GM23338 (cell line): ENCODE data around the gene TARS3. TPM values are rescaled to one million over a fixed set of nuclear protein-coding genes. Genes with fewer than 3 reads are reported as not detected.

Experiments
- ATAC-seq: fragments of 200-7000 bp; cut with Tn5 transposase; 3 replicates; pipeline ENCODE4 v1.9.1; 2020
- DNase-seq: peaks from one replicate; pipeline ENCODE4 v3.0.0-alpha.2; 2015; ENCODE audit warnings: low spot score
- H2AFZ ChIP-seq: fragments of 200-600 bp; sonication (generic); 2 replicates; pipeline ENCODE4 v1.8.0; 2016; ENCODE audit warnings: antibody characterized with exemption, mild to moderate bottlenecking, moderate library complexity
- H3F3A ChIP-seq: fragments of 200-600 bp; sonication (generic); replicated peaks from 2 replicates; pipeline ENCODE4 v1.8.0; 2017; ENCODE audit warnings: antibody characterized with exemption, mixed run types, low read depth
- H3K27ac ChIP-seq: fragments of 200-600 bp; sonication (generic); 2 replicates; pipeline ENCODE4 v1.6.1; 2016; ENCODE audit warnings: low read depth
- H3K27me3 ChIP-seq: fragments of 200-600 bp; sonication (generic); 2 replicates; pipeline ENCODE4 v1.8.0; 2016; ENCODE audit warnings: mild to moderate bottlenecking, mixed run types, moderate library complexity; ENCODE audit not compliant: insufficient read depth
- H3K36me3 ChIP-seq: fragments of 200-600 bp; sonication (generic); 2 replicates; pipeline ENCODE4 v1.8.0; 2016; ENCODE audit warnings: mild to moderate bottlenecking; ENCODE audit not compliant: insufficient read depth
- H3K4me1 ChIP-seq: fragments of 200-600 bp; sonication (generic); 2 replicates; pipeline ENCODE4 v1.8.0; 2016; ENCODE audit warnings: mild to moderate bottlenecking, moderate library complexity; ENCODE audit not compliant: insufficient read depth
- H3K4me2 ChIP-seq: fragments of 200-600 bp; sonication (generic); 2 replicates; pipeline ENCODE4 v1.7.1; 2017; ENCODE audit warnings: mixed run types
- H3K4me3 ChIP-seq: fragments of 200-600 bp; sonication (generic); 2 replicates; pipeline ENCODE4 v1.6.1; 2016; ENCODE audit warnings: mixed run types
- H3K79me2 ChIP-seq: fragments of 200-600 bp; sonication (generic); replicated peaks from 2 replicates; pipeline ENCODE4 v1.8.0; 2017; ENCODE audit warnings: mild to moderate bottlenecking; ENCODE audit not compliant: insufficient read depth
- H3K9me2 ChIP-seq: fragments of 200-600 bp; sonication (generic); 2 replicates; pipeline ENCODE4 v1.8.0; 2017; ENCODE audit not compliant: insufficient read depth
- H4K20me1 ChIP-seq: fragments of 200-600 bp; sonication (generic); replicated peaks from 2 replicates; pipeline ENCODE4 v1.8.0; 2017; ENCODE audit warnings: mild to moderate bottlenecking; ENCODE audit not compliant: insufficient read depth
- H3K27ac Mint-ChIP-seq: 2 replicates; pipeline ENCODE4 v1.8.0; 2020; ENCODE audit warnings: inconsistent platforms, mild to moderate bottlenecking, moderate library complexity, mixed read lengths
- H3K27me3 Mint-ChIP-seq: 3 replicates; pipeline ENCODE4 v1.8.0; 2022; ENCODE audit warnings: low read depth, mild to moderate bottlenecking, moderate library complexity, mixed read lengths, inconsistent platforms; ENCODE audit not compliant: insufficient read depth, poor library complexity
- H3K36me3 Mint-ChIP-seq: 3 replicates; pipeline ENCODE4 v1.8.0; 2021; ENCODE audit warnings: low read depth, mild to moderate bottlenecking, inconsistent platforms, moderate library complexity, mixed read lengths
- H3K4me1 Mint-ChIP-seq: 3 replicates; pipeline ENCODE4 v1.8.0; 2020; ENCODE audit warnings: mild to moderate bottlenecking, inconsistent platforms, mixed read lengths
- H3K4me3 Mint-ChIP-seq: 3 replicates; pipeline ENCODE4 v1.8.0; 2021; ENCODE audit warnings: moderate library complexity, mild to moderate bottlenecking, inconsistent platforms, mixed read lengths
- H3K9me3 Mint-ChIP-seq: 3 replicates; pipeline ENCODE4 v1.8.0; 2020; ENCODE audit warnings: moderate library complexity, mild to moderate bottlenecking, inconsistent platforms, mixed read lengths
- EZH2 ChIP-seq: fragments of 200-600 bp; sonication (generic); IDR thresholded peaks from one replicate; pipeline ENCODE4 v1.8.0; 2017; ENCODE audit warnings: antibody characterized with exemption, mild to moderate bottlenecking, low read depth; ENCODE audit not compliant: unreplicated experiment
- POLR2AphosphoS5 ChIP-seq: IDR thresholded peaks from 2 replicates; pipeline ENCODE4 v1.6.1; 2016; ENCODE audit warnings: antibody characterized with exemption, low read depth
- polyA plus RNA-seq: library from polyadenylated mRNA; unstranded; fragments of >200 nt; fragmentation: Nextera tagmentation; extraction: Ambion mirVana; gene quantifications from 2 replicates; pipeline ENCODE4 v1.2.1, GENCODE V29; 2016
- total RNA-seq: library from RNA; depleted of rRNA; stranded (reverse); fragments of >200 nt; shearing (Covaris generic); gene quantifications from 2 replicates; pipeline ENCODE4 v1.2.3, GENCODE V29; 2014
- TF ChIP-seq, protein P1 (sequence below): fragments of 250-450 bp; sonication (Bioruptor Pico); IDR thresholded peaks from 2 replicates; pipeline ENCODE4 v1.5.0; 2020; ENCODE audit warnings: mild to moderate bottlenecking, moderate library complexity
- TF ChIP-seq, protein P2 (sequence below), 2 experiments: fragments of 200-600 bp in 1 of 2; sonication (generic) in 1 of 2; conservative IDR thresholded peaks; 2 replicates each; pipeline versions ENCODE4 v1.5.1 to v1.6.1; 2016 to 2017; ENCODE audit warnings: antibody characterized with exemption in 2 of 2, low read depth in 2 of 2, mild to moderate bottlenecking in 2 of 2, moderate library complexity in 1 of 2

TARS3 gene
- total and polyA plus RNA-seq, 2 experiments from 2014 or later = 13.0 to 15.4 TPM

GRCh38 chr15:101623367-101624304 is 100.6 kb downstream of the TARS3 start:
- no peak for TF ChIP-seq POLR2AphosphoS5
- TF ChIP-seq, protein P1, sequence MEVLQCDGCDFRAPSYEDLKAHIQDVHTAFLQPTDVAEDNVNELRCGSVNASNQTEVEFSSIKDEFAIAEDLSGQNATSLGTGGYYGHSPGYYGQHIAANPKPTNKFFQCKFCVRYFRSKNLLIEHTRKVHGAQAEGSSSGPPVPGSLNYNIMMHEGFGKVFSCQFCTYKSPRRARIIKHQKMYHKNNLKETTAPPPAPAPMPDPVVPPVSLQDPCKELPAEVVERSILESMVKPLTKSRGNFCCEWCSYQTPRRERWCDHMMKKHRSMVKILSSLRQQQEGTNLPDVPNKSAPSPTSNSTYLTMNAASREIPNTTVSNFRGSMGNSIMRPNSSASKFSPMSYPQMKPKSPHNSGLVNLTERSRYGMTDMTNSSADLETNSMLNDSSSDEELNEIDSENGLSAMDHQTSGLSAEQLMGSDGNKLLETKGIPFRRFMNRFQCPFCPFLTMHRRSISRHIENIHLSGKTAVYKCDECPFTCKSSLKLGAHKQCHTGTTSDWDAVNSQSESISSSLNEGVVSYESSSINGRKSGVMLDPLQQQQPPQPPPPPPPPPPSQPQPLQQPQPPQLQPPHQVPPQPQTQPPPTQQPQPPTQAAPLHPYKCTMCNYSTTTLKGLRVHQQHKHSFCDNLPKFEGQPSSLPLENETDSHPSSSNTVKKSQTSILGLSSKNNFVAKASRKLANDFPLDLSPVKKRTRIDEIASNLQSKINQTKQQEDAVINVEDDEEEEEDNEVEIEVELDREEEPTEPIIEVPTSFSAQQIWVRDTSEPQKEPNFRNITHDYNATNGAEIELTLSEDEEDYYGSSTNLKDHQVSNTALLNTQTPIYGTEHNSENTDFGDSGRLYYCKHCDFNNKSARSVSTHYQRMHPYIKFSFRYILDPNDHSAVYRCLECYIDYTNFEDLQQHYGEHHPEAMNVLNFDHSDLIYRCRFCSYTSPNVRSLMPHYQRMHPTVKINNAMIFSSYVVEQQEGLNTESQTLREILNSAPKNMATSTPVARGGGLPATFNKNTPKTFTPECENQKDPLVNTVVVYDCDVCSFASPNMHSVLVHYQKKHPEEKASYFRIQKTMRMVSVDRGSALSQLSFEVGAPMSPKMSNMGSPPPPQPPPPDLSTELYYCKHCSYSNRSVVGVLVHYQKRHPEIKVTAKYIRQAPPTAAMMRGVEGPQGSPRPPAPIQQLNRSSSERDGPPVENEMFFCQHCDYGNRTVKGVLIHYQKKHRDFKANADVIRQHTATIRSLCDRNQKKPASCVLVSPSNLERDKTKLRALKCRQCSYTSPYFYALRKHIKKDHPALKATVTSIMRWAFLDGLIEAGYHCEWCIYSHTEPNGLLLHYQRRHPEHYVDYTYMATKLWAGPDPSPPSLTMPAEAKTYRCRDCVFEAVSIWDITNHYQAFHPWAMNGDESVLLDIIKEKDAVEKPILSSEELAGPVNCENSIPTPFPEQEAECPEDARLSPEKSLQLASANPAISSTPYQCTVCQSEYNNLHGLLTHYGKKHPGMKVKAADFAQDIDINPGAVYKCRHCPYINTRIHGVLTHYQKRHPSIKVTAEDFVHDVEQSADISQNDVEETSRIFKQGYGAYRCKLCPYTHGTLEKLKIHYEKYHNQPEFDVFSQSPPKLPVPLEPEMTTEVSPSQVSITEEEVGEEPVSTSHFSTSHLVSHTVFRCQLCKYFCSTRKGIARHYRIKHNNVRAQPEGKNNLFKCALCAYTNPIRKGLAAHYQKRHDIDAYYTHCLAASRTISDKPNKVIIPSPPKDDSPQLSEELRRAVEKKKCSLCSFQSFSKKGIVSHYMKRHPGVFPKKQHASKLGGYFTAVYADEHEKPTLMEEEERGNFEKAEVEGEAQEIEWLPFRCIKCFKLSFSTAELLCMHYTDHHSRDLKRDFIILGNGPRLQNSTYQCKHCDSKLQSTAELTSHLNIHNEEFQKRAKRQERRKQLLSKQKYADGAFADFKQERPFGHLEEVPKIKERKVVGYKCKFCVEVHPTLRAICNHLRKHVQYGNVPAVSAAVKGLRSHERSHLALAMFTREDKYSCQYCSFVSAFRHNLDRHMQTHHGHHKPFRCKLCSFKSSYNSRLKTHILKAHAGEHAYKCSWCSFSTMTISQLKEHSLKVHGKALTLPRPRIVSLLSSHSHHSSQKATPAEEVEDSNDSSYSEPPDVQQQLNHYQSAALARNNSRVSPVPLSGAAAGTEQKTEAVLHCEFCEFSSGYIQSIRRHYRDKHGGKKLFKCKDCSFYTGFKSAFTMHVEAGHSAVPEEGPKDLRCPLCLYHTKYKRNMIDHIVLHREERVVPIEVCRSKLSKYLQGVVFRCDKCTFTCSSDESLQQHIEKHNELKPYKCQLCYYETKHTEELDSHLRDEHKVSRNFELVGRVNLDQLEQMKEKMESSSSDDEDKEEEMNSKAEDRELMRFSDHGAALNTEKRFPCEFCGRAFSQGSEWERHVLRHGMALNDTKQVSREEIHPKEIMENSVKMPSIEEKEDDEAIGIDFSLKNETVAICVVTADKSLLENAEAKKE (CRISPR knock-in tag) = no peak
- H3K9me3 Mint-ChIP-seq = peaks cover 21% of the 10 kb centered on the region

DNA sequence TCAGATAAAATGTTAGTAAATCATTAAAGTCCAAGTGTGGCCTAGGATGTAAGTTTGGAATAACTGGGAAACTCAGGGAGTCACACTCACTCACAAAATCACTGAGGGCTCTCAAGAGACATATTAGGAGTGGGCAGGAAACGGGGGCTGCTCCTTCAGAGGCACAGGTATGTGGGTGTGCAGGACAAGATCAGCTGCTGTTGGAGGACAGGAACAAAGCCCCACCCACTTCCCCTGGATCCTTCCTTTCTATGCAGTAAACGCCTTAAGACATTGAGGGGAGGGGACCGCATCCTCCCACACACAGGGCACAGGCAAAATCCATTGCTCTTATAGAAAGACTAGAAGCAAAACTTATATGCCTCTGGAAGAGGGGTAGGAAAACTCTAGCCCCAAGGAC is 102.3 kb downstream of the TARS3 start:
- no peak overlapping the region for H2AFZ ChIP-seq
- H3K9me3 Mint-ChIP-seq = peaks cover 21% of the 10 kb centered on the region
- H3K4me1 Mint-ChIP-seq = peaks cover 20% of the 10 kb centered on the region
- H3K36me3 Mint-ChIP-seq = peaks cover 22% of the 10 kb centered on the region
- no peak overlapping the region for H3K27ac ChIP-seq
- no peaks in the 10 kb centered on the region for H3K79me2 ChIP-seq
- H3K4me2 ChIP-seq = no peak overlapping the region
- H3K36me3 ChIP-seq = no peaks in the 10 kb centered on the region
- no peak overlapping the region for H3K4me3 ChIP-seq
- no peak overlapping the region for H3K4me3 Mint-ChIP-seq
- ATAC-seq (no peak; the same call in 2 of the 3 replicates), DNase-seq (no peak)
- no peaks in the 10 kb centered on the region; the same call in none of the 2 replicates for H3K4me1 ChIP-seq
- no peaks in the 10 kb centered on the region for H3F3A ChIP-seq
- H3K27ac Mint-ChIP-seq = no peak overlapping the region
- H3K27me3 Mint-ChIP-seq = no peaks in the 10 kb centered on the region
- H3K9me2 ChIP-seq = no peaks in the 10 kb centered on the region
- no peaks in the 10 kb centered on the region for H3K27me3 ChIP-seq
- no peaks in the 10 kb centered on the region for H4K20me1 ChIP-seq
- TF ChIP-seq EZH2 = no peak
- TF ChIP-seq, protein P2, sequence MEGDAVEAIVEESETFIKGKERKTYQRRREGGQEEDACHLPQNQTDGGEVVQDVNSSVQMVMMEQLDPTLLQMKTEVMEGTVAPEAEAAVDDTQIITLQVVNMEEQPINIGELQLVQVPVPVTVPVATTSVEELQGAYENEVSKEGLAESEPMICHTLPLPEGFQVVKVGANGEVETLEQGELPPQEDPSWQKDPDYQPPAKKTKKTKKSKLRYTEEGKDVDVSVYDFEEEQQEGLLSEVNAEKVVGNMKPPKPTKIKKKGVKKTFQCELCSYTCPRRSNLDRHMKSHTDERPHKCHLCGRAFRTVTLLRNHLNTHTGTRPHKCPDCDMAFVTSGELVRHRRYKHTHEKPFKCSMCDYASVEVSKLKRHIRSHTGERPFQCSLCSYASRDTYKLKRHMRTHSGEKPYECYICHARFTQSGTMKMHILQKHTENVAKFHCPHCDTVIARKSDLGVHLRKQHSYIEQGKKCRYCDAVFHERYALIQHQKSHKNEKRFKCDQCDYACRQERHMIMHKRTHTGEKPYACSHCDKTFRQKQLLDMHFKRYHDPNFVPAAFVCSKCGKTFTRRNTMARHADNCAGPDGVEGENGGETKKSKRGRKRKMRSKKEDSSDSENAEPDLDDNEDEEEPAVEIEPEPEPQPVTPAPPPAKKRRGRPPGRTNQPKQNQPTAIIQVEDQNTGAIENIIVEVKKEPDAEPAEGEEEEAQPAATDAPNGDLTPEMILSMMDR (conservative IDR thresholded peaks at IDR 0.05; ENCODE audit: low read depth in 2 of 2) = no peak

More at GRCh38 chr15:101623367-101624304, 100.6 kb downstream of the TARS3 start:
- no peak for ATAC-seq
- Histone ChIP-seq H3K27ac (no peak overlapping the region), H3K4me1 (no peaks in the 10 kb centered on the region; the same call in none of the 2 replicates), H3K27me3 (no peaks in the 10 kb centered on the region), H3K4me2 (no peak overlapping the region), H3K4me3 (no peak overlapping the region), H3K36me3 (no peaks in the 10 kb centered on the region), H3F3A (no peaks in the 10 kb centered on the region), H3K79me2 (no peaks in the 10 kb centered on the region), H2AFZ (no peak overlapping the region), H3K9me2 (no peaks in the 10 kb centered on the region), H4K20me1 (no peaks in the 10 kb centered on the region)
- Mint-ChIP-seq H3K36me3 (peaks cover 22% of the 10 kb centered on the region), H3K4me1 (peaks cover 12% of the 10 kb centered on the region), H3K27ac (no peak overlapping the region), H3K4me3 (no peak overlapping the region), H3K27me3 (no peaks in the 10 kb centered on the region)
- DNase-seq = no peak
